Measurements from ENCODE around the gene SMIM1. TPM values are rescaled to one million over a fixed set of nuclear protein-coding genes. Genes with fewer than 3 reads are reported as not detected.
A peak's percentile ranks its signal among the peaks of the same experiment; 100 is the strongest.

SMIM1 gene
- total and polyA plus RNA-seq, 9 of the 15 experiments (the other 6 are each of a cell fraction or from before 2014, with no cell fraction given): 2.3 to 125 (median 24.3) TPM

DNA sequence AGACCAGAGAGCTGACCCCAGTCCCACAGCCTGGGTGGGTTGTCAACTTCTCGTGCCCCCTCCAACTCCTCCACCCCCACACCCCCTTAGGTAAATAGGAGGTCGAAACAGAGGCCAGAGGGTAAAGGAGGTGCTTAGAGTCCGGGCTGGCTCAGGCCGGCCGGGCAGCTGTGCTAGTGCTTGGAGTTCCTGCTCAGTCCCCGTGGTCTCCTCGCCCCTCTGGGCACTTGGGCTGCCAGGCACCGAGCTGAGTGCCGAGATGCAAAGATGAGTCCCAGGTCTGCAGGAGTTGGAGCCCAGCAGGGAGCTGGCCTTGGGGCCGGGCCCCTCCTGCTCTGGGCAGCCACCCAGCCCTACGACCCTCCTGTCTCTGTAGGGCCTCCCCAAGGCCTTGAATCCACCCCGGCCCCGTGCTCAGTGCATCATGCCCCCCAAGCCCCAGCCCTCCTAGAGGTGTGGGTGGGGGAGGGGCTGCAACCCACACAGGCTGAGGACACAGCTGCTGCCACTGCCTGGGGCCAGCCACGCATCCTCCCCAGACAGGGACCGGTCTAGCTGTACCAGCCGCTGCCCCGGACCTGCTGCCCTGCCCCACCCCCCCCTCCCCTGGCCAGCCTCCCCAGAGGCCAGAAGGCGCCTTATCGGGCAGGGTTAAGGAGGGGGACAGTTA, 1.9 kb downstream of the SMIM1 start (continued):
- TF ChIP-seq, protein P1, sequence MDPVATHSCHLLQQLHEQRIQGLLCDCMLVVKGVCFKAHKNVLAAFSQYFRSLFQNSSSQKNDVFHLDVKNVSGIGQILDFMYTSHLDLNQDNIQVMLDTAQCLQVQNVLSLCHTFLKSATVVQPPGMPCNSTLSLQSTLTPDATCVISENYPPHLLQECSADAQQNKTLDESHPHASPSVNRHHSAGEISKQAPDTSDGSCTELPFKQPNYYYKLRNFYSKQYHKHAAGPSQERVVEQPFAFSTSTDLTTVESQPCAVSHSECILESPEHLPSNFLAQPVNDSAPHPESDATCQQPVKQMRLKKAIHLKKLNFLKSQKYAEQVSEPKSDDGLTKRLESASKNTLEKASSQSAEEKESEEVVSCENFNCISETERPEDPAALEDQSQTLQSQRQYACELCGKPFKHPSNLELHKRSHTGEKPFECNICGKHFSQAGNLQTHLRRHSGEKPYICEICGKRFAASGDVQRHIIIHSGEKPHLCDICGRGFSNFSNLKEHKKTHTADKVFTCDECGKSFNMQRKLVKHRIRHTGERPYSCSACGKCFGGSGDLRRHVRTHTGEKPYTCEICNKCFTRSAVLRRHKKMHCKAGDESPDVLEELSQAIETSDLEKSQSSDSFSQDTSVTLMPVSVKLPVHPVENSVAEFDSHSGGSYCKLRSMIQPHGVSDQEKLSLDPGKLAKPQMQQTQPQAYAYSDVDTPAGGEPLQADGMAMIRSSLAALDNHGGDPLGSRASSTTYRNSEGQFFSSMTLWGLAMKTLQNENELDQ (CRISPR knock-in tag; IDR thresholded peaks at IDR 0.05; ENCODE audit: borderline replicate concordance): no peak
- TF ChIP-seq, protein P2, sequence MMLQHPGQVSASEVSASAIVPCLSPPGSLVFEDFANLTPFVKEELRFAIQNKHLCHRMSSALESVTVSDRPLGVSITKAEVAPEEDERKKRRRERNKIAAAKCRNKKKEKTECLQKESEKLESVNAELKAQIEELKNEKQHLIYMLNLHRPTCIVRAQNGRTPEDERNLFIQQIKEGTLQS (IDR thresholded peaks at IDR 0.05): no peak
- TF ChIP-seq, protein P2 (CRISPR knock-in tag; conservative IDR thresholded peaks at IDR 0.05): no peak
- TF ChIP-seq PTRF (tag; IDR thresholded peaks at IDR 0.05) (no peak), XRCC3 (IDR thresholded peaks at IDR 0.05) (no peak), HEY1 (CRISPR knock-in tag; IDR thresholded peaks at IDR 0.05; ENCODE audit: borderline replicate concordance) (no peak), NUFIP1 (IDR thresholded peaks at IDR 0.05; ENCODE audit: partially characterized antibody) (no peak), ZNF212 (CRISPR knock-in tag; IDR thresholded peaks at IDR 0.05) (no peak), TRIM24 (IDR thresholded peaks at IDR 0.05) (no peak), ZNF780A (CRISPR knock-in tag; IDR thresholded peaks at IDR 0.05) (no peak), ZNF140 (CRISPR knock-in tag; IDR thresholded peaks at IDR 0.05) (no peak), HNRNPL (IDR thresholded peaks at IDR 0.05; ENCODE audit: low read depth, low read length) (peak; percentile 17; the same call in 1 of the 2 replicates)
- TF ChIP-seq, protein P3, sequence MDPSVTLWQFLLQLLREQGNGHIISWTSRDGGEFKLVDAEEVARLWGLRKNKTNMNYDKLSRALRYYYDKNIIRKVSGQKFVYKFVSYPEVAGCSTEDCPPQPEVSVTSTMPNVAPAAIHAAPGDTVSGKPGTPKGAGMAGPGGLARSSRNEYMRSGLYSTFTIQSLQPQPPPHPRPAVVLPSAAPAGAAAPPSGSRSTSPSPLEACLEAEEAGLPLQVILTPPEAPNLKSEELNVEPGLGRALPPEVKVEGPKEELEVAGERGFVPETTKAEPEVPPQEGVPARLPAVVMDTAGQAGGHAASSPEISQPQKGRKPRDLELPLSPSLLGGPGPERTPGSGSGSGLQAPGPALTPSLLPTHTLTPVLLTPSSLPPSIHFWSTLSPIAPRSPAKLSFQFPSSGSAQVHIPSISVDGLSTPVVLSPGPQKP (CRISPR knock-in tag; IDR thresholded peaks at IDR 0.05): no peak
- TF ChIP-seq, protein P4, sequence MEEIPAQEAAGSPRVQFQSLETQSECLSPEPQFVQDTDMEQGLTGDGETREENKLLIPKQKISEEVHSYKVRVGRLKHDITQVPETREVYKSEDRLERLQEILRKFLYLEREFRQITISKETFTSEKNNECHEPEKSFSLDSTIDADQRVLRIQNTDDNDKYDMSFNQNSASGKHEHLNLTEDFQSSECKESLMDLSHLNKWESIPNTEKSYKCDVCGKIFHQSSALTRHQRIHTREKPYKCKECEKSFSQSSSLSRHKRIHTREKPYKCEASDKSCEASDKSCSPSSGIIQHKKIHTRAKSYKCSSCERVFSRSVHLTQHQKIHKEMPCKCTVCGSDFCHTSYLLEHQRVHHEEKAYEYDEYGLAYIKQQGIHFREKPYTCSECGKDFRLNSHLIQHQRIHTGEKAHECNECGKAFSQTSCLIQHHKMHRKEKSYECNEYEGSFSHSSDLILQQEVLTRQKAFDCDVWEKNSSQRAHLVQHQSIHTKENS (CRISPR knock-in tag; IDR thresholded peaks at IDR 0.05): no peak
- TF ChIP-seq, protein P5, sequence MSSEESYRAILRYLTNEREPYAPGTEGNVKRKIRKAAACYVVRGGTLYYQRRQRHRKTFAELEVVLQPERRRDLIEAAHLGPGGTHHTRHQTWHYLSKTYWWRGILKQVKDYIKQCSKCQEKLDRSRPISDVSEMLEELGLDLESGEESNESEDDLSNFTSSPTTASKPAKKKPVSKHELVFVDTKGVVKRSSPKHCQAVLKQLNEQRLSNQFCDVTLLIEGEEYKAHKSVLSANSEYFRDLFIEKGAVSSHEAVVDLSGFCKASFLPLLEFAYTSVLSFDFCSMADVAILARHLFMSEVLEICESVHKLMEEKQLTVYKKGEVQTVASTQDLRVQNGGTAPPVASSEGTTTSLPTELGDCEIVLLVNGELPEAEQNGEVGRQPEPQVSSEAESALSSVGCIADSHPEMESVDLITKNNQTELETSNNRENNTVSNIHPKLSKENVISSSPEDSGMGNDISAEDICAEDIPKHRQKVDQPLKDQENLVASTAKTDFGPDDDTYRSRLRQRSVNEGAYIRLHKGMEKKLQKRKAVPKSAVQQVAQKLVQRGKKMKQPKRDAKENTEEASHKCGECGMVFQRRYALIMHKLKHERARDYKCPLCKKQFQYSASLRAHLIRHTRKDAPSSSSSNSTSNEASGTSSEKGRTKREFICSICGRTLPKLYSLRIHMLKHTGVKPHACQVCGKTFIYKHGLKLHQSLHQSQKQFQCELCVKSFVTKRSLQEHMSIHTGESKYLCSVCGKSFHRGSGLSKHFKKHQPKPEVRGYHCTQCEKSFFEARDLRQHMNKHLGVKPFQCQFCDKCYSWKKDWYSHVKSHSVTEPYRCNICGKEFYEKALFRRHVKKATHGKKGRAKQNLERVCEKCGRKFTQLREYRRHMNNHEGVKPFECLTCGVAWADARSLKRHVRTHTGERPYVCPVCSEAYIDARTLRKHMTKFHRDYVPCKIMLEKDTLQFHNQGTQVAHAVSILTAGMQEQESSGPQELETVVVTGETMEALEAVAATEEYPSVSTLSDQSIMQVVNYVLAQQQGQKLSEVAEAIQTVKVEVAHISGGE (CRISPR knock-in tag; IDR thresholded peaks at IDR 0.05): 0 out of 6 replicates have a peak, but pooled peaks of 1 of the 3 experiments have one; percentile 10
- TF ChIP-seq, protein P6, sequence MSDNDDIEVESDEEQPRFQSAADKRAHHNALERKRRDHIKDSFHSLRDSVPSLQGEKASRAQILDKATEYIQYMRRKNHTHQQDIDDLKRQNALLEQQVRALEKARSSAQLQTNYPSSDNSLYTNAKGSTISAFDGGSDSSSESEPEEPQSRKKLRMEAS (CRISPR knock-in tag; IDR thresholded peaks at IDR 0.05): no peak
